ENCODE measurements around the gene RTP4. TPM values are rescaled to one million over a fixed set of nuclear protein-coding genes. Genes with fewer than 3 reads are reported as not detected.

RTP4 gene
- total RNA-seq, 2 donors from 2014 or later = 2.7 to 5.1 TPM

Other genes starting within 250 kb of the RTP4 start
- gene RPL39L, start 228.9 kb upstream of the RTP4 start, total RNA-seq = 10 to 100 TPM; 27.5 to 57.9 TPM
- gene RTP1, start 170.9 kb upstream of the RTP4 start, total RNA-seq = not detected
- 10 to 100 TPM; 22.1 to 27.3 TPM for gene MASP1, start 76.6 kb upstream of the RTP4 start, total RNA-seq

All from prostate gland (tissue), 2 donors.